Ascending aorta (tissue), 2 donors: ENCODE results near the gene HMCN1. TPM values are rescaled to one million over a fixed set of nuclear protein-coding genes. Genes with fewer than 3 reads are reported as not detected.
A peak's percentile ranks its signal among the peaks of the same experiment; 100 is the strongest.

Source experiments
- DNase-seq, 2 donors: peaks; one replicate each; pipeline ENCODE4 v3.0.0-alpha.2; 2019; ENCODE audit warnings: low spot score in 2 of 2
- H3K27ac ChIP-seq, 2 donors: fragments of 200-600 bp; sonication (generic); one replicate each; pipeline ENCODE4 v1.5.1; 2016 to 2017; ENCODE audit warnings: mild to moderate bottlenecking in 1 of 2
- H3K27me3 ChIP-seq: fragments of 200-600 bp; sonication (generic); one replicate; pipeline ENCODE4 v1.5.1; 2017
- H3K36me3 ChIP-seq, 2 donors: fragments of 200-600 bp; sonication (generic); one replicate each; pipeline ENCODE4 v1.5.1; 2016
- H3K4me1 ChIP-seq, 2 donors: fragments of 200-600 bp; sonication (generic); one replicate each; pipeline ENCODE4 v1.5.1; 2016 to 2017; ENCODE audit warnings: mild to moderate bottlenecking in 1 of 2
- H3K4me3 ChIP-seq, 2 donors: fragments of 200-600 bp; sonication (generic); one replicate each; pipeline ENCODE4 v1.5.1; 2016 to 2017; ENCODE audit warnings: mild to moderate bottlenecking in 1 of 2
- H3K9me3 ChIP-seq, 2 donors: fragments of 200-600 bp; sonication (generic); one replicate each; pipeline ENCODE4 v1.5.1; 2016
- intact Hi-C: fragments of 100-400 bp; cut with DNase I; formaldehyde crosslinking; loops from one replicate; pipeline ENCODE4 v1.15.1; 2023
- total RNA-seq: library from RNA; depleted of rRNA; stranded (reverse); fragments of >200 nt; gene quantifications from one replicate; pipeline ENCODE4 v1.1.0, GENCODE V29; 2016
- TF ChIP-seq, protein P1 (sequence below), 3 experiments: fragments of 200-600 bp in 2 of 3; fragments of 450-650 bp in 1 of 3; sonication (generic) in 2 of 3; IDR thresholded peaks; one replicate each; pipeline ENCODE4 v1.5.1; 2016 to 2019; ENCODE audit warnings: antibody characterized with exemption in 3 of 3, mild to moderate bottlenecking in 1 of 3, moderate library complexity in 1 of 3

Gene HMCN1
- total RNA-seq, 1 donor from 2014 or later = 61.7 TPM

DNA sequence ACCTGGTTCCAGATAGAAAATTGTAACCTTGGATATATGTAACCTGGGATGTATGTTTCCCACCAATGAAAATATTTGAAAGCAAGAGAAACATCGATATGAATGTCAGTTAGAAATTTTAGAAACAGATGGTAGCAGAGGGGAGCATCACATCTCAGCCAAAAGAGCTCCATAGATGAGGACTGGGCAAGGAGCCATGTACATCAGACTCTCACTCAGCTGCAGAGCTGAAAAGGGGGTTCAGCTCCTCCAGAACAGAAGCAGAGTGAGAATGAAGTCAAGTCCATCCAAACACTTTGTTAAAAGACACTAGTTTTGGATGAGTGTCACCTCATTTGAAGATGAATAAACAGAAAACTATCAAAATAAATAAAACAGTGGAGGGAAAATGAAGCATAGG is 202.4 kb downstream of the HMCN1 start:
- Histone ChIP-seq H3K27ac (no peak overlapping the region), H3K9me3 (peaks cover 0 to 6% of the 10 kb centered on the region in 2 donors), H3K4me3 (no peak overlapping the region), H3K36me3 (no peaks in the 10 kb centered on the region), H3K4me1 (peaks cover 0 to 4% of the 10 kb centered on the region in 2 donors), H3K27me3 (no peaks in the 10 kb centered on the region)
- no peak for DNase-seq
- TF ChIP-seq, protein P1, sequence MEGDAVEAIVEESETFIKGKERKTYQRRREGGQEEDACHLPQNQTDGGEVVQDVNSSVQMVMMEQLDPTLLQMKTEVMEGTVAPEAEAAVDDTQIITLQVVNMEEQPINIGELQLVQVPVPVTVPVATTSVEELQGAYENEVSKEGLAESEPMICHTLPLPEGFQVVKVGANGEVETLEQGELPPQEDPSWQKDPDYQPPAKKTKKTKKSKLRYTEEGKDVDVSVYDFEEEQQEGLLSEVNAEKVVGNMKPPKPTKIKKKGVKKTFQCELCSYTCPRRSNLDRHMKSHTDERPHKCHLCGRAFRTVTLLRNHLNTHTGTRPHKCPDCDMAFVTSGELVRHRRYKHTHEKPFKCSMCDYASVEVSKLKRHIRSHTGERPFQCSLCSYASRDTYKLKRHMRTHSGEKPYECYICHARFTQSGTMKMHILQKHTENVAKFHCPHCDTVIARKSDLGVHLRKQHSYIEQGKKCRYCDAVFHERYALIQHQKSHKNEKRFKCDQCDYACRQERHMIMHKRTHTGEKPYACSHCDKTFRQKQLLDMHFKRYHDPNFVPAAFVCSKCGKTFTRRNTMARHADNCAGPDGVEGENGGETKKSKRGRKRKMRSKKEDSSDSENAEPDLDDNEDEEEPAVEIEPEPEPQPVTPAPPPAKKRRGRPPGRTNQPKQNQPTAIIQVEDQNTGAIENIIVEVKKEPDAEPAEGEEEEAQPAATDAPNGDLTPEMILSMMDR (IDR thresholded peaks at IDR 0.05) = no peak
- intact Hi-C loops = no loop called here

DNA sequence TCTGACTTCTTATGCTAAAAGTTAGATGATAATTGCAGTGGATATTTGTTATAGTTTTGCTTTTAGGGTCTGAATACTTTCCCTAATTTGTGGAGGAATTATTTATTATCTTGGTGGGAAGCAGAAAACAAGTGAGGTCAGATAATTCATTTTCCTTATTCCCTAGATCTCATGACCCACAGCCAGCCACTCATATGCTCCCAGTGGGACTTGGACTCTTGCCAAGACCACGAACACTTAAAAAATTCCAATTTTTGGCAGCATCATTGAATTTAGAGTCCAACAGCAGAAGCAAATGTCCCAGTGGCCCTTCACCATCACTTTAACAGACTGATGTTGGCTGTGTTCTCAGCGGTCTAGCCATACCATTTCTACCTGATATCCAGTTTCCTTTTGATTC is 204.2 kb downstream of the HMCN1 start:
- peaks cover 0 to 6% of the 10 kb centered on the region in 2 donors for H3K9me3 ChIP-seq
- H3K4me3 ChIP-seq = no peak overlapping the region
- DNase-seq = no peak
- intact Hi-C loops = no loop called here
- no peaks in the 10 kb centered on the region for H3K36me3 ChIP-seq
- TF ChIP-seq, protein P1 (IDR thresholded peaks at IDR 0.05) = no peak
- H3K4me1 ChIP-seq = peaks cover 0 to 4% of the 10 kb centered on the region in 2 donors
- no peaks in the 10 kb centered on the region for H3K27me3 ChIP-seq
- H3K27ac ChIP-seq = no peak overlapping the region

DNA sequence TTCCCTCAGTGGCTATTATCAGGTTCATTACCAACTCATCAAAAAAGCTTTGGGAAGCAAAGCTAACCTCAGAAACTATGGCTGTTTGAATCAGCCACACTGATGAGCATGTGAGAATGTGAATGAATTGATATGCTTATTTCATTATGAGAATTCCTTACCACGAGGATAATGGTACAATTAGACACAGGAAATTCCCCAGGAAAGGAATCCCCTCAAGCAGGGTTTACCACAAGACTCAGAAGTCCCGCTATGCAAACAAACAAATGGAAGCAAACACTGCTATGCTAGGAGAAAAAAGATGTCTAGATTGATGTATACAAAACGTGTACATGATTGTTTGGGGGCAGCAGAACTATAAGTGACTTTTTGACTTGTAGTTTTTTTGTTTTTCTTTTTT is 205.0 kb downstream of the HMCN1 start:
- peaks cover 0 to 4% of the 10 kb centered on the region in 2 donors for H3K4me1 ChIP-seq
- H3K27me3 ChIP-seq = no peaks in the 10 kb centered on the region
- TF ChIP-seq, protein P1 (IDR thresholded peaks at IDR 0.05) = no peak
- H3K27ac ChIP-seq = no peak overlapping the region
- no peaks in the 10 kb centered on the region for H3K36me3 ChIP-seq
- DNase-seq = no peak
- H3K9me3 ChIP-seq = peaks cover 0 to 6% of the 10 kb centered on the region in 2 donors
- no peak overlapping the region for H3K4me3 ChIP-seq
- intact Hi-C loops = no loop called here

DNA sequence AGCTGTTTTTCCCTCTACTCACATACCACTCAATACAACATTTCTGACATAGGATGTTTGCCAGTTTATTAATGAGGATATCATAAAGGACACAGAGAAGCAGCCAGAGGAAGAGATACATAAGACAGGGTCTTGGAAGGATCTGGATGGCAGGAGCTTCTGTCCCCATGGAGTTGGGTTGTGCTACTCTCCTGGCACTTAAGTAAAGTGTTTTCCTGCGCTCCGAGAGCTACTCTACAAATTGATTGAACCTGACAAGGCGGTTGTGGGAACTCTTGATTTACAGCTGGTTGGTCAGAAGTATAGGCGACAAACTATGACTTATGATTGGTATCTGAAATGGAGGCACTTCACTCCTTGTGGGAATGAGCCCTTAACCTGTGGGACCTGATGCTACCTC is 208.8 kb downstream of the HMCN1 start:
- H3K27me3 ChIP-seq = no peaks in the 10 kb centered on the region
- H3K27ac ChIP-seq = no peak overlapping the region
- no peaks in the 10 kb centered on the region for H3K36me3 ChIP-seq
- TF ChIP-seq, protein P1 (IDR thresholded peaks at IDR 0.05) = no peak
- DNase-seq = no peak
- intact Hi-C loops = no loop called here
- peaks cover 0 to 6% of the 10 kb centered on the region in 2 donors for H3K9me3 ChIP-seq
- peaks cover 0 to 4% of the 10 kb centered on the region in 2 donors for H3K4me1 ChIP-seq
- H3K4me3 ChIP-seq = no peak overlapping the region

DNA sequence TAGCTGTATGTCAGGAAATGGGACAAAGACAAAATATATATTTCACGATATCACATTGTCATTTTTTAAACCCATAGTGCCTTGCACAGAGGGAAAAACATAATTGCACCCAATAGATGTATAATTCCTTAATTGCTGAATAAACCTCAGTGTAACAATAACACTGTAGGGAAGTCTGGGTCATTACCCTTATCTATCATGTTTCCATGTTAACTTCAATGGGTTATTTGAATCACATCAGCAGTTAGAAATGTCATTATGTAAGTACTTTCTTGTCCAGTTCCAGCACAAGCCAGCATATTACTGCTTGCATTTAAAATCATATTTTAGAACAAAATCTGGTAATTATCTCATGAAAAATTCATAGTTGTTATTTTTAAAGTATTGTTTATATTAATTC is 222.7 kb downstream of the HMCN1 start:
- Histone ChIP-seq H3K27me3 (no peaks in the 10 kb centered on the region), H3K4me3 (no peak overlapping the region), H3K4me1 (peaks cover 6 to 18% of the 10 kb centered on the region in 2 donors), H3K9me3 (no peaks in the 10 kb centered on the region), H3K27ac (peak overlapping the region; percentile 28 to 49), H3K36me3 (no peaks in the 10 kb centered on the region)
- TF ChIP-seq, protein P1 (IDR thresholded peaks at IDR 0.05) = no peak
- no peak for DNase-seq
- intact Hi-C loops = no loop called here
